Neuronal stem cell (in vitro differentiated cells): ENCODE results near the gene PIBF1.

Source experiments
- DNase-seq: peaks from one replicate; pipeline ENCODE4 v3.0.0-alpha.2; 2013; ENCODE audit warnings: low spot score
- H2AFZ ChIP-seq: one replicate; pipeline ENCODE4 v1.6.1; 2013; ENCODE audit warnings: mild to moderate bottlenecking, low read length, inconsistent platforms
- H2AK5ac ChIP-seq: 2 replicates; pipeline ENCODE4 v1.6.1; 2013; ENCODE audit warnings: low read depth, mild to moderate bottlenecking, inconsistent platforms, low read length, moderate library complexity, mixed read lengths
- H2BK120ac ChIP-seq: 2 replicates; pipeline ENCODE4 v1.6.1; 2013; ENCODE audit warnings: low read depth, mild to moderate bottlenecking, inconsistent platforms, low read length, moderate library complexity, mixed read lengths
- H2BK12ac ChIP-seq: one replicate; pipeline ENCODE4 v1.6.1; 2013; ENCODE audit warnings: low read length, inconsistent platforms
- H2BK15ac ChIP-seq: 2 replicates; pipeline ENCODE4 v1.6.1; 2013; ENCODE audit warnings: mild to moderate bottlenecking, low read length, inconsistent platforms, mixed read lengths
- H2BK5ac ChIP-seq: one replicate; pipeline ENCODE4 v1.6.1; 2013; ENCODE audit warnings: inconsistent platforms, mild to moderate bottlenecking, low read length, moderate library complexity
- H3K14ac ChIP-seq: one replicate; pipeline ENCODE4 v1.6.1; 2013; ENCODE audit warnings: low read length, inconsistent platforms
- H3K18ac ChIP-seq: 2 replicates; pipeline ENCODE4 v1.6.1; 2013; ENCODE audit warnings: low read length, inconsistent platforms
- H3K23ac ChIP-seq: 2 replicates; pipeline ENCODE4 v1.6.1; 2013; ENCODE audit warnings: low read depth, mild to moderate bottlenecking, mixed read lengths, low read length, inconsistent platforms; ENCODE audit not compliant: poor library complexity
- H3K27ac ChIP-seq: replicated peaks from 3 replicates; pipeline ENCODE4 v1.5.1; 2013; ENCODE audit warnings: low read length, inconsistent platforms
- H3K27me3 ChIP-seq, 3 experiments: 2 replicates each; pipeline ENCODE4 v1.6.1; 2013; ENCODE audit warnings: low read length in 3 of 3, mild to moderate bottlenecking in 2 of 3, inconsistent platforms in 1 of 3, low read depth in 1 of 3, mixed read lengths in 1 of 3, moderate library complexity in 1 of 3; ENCODE audit not compliant: control insufficient read depth in 3 of 3, insufficient read depth in 3 of 3
- H3K36me3 ChIP-seq, 2 donors: replicated peaks in 1 of 2; 2 replicates each; pipeline ENCODE4 v1.6.1; 2013; ENCODE audit warnings: low read length in 2 of 2; ENCODE audit not compliant: control insufficient read depth in 2 of 2, insufficient read depth in 2 of 2
- H3K4ac ChIP-seq: 2 replicates; pipeline ENCODE4 v1.6.1; 2013; ENCODE audit warnings: inconsistent platforms, mild to moderate bottlenecking, low read length, moderate library complexity
- H3K4me1 ChIP-seq, 2 donors: 1 replicate in 1 of 2; 2 replicates in 1 of 2; pipeline ENCODE4 v1.6.1; 2013; ENCODE audit warnings: low read length in 2 of 2, low read depth in 1 of 2; ENCODE audit not compliant: control insufficient read depth in 2 of 2, insufficient read depth in 1 of 2
- H3K4me2 ChIP-seq: one replicate; pipeline ENCODE4 v1.6.1; 2013; ENCODE audit warnings: mild to moderate bottlenecking, low read length, inconsistent platforms; ENCODE audit not compliant: insufficient read depth, poor library complexity, severe bottlenecking
- H3K4me3 ChIP-seq, 2 donors: 2 replicates each; pipeline ENCODE4 v1.5.1; 2013; ENCODE audit warnings: low read length in 2 of 2, mild to moderate bottlenecking in 2 of 2, inconsistent platforms in 1 of 2, moderate library complexity in 1 of 2
- H3K79me1 ChIP-seq: one replicate; pipeline ENCODE4 v1.6.1; 2013; ENCODE audit warnings: low read depth, mild to moderate bottlenecking, inconsistent platforms, low read length, moderate library complexity
- H3K9ac ChIP-seq: one replicate; pipeline ENCODE4 v1.6.1; 2013; ENCODE audit warnings: mild to moderate bottlenecking, low read depth, low read length, inconsistent platforms; ENCODE audit not compliant: poor library complexity
- H3K9me3 ChIP-seq, 2 donors: replicated peaks in 1 of 2; 2 replicates each; pipeline versions ENCODE3 to v1.6.1; 2013; ENCODE audit warnings: low read length in 2 of 2, mild to moderate bottlenecking in 2 of 2, inconsistent platforms in 1 of 2, low read depth in 1 of 2, mixed read lengths in 1 of 2, moderate library complexity in 1 of 2; ENCODE audit not compliant: control insufficient read depth in 2 of 2, insufficient read depth in 1 of 2
- H4K8ac ChIP-seq: one replicate; pipeline ENCODE4 v1.6.1; 2013; ENCODE audit warnings: low read depth, mild to moderate bottlenecking, inconsistent platforms, low read length, moderate library complexity
- H4K91ac ChIP-seq: one replicate; pipeline ENCODE4 v1.6.1; 2013; ENCODE audit warnings: low read length, low read depth, mild to moderate bottlenecking, inconsistent platforms; ENCODE audit not compliant: poor library complexity
- WGBS, 2 donors: extraction: QIAGEN DNeasy Blood & Tissue Kit; methylation state at CpG; one replicate each; pipeline ENCODE4 v1.1.7; 2013; ENCODE audit warnings: missing lambda C conversion rate in 2 of 2, mixed read lengths in 1 of 2; ENCODE audit not compliant: insufficient read length in 2 of 2, insufficient replicate concordance in 1 of 2; ENCODE audit errors: extremely low coverage in 2 of 2; 5-methylcytosine and 5-hydroxymethylcytosine counted together

Gene PIBF1

DNA sequence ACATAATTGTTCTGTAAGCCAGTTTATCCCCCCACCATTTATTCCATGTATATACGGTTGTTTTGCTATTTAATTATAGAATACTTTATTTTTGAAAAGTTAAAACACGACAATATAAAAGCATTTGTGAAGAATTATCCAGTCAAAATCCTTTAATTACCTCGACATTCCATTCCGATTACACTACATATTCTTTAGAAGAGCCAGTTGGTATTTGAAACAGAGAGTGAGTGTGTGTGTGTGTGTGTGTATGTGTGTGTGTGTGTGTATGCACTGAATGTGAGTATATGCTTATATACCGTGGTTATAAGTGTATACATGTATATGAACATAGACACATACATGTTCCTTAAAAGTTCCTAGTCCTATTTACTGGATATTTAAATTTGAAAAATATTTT, 189.0 kb downstream of the PIBF1 start:
- Histone ChIP-seq H4K8ac (no peak overlapping the region), H3K9me3 (no peaks in the 10 kb centered on the region), H3K27me3 (no peaks in the 10 kb centered on the region), H2BK5ac (no peak overlapping the region), H3K23ac (no peak overlapping the region), H3K79me1 (no peaks in the 10 kb centered on the region), H3K27ac (no peak overlapping the region), H3K18ac (no peak overlapping the region), H4K91ac (no peak overlapping the region), H2AFZ (no peak overlapping the region), H2AK5ac (no peak overlapping the region), H3K4me2 (no peak overlapping the region), H3K36me3 (peaks cover 0 to 28% of the 10 kb centered on the region in 2 donors), H3K4ac (no peak overlapping the region), H3K4me3 (no peak overlapping the region), H3K14ac (no peak overlapping the region), H3K9ac (no peak overlapping the region), H2BK15ac (no peak overlapping the region), H3K4me1 (no peaks in the 10 kb centered on the region), H2BK120ac (no peak overlapping the region), H2BK12ac (no peak overlapping the region)
- no CpG with 5 or more reads among the region's 5 CpGs for WGBS, 2 donors
- DNase-seq, result no peak

- no peak overlapping the region for H3K14ac ChIP-seq
- no peak overlapping the region for H2BK12ac ChIP-seq
- H3K23ac ChIP-seq, result no peak overlapping the region
- no peak overlapping the region for H2BK15ac ChIP-seq
- H3K4me3 ChIP-seq, result no peak overlapping the region
- H3K4me2 ChIP-seq, result no peak overlapping the region
- H3K18ac ChIP-seq, result no peak overlapping the region
- no peaks in the 10 kb centered on the region for H3K79me1 ChIP-seq
- H3K27ac ChIP-seq, result no peak overlapping the region
- H3K9ac ChIP-seq, result no peak overlapping the region
- H3K4me1 ChIP-seq, result no peaks in the 10 kb centered on the region
- H3K27me3 ChIP-seq, result no peaks in the 10 kb centered on the region
- no peak overlapping the region for H2BK5ac ChIP-seq
- no peak overlapping the region for H4K91ac ChIP-seq
- H3K9me3 ChIP-seq, result no peaks in the 10 kb centered on the region
- H2AFZ ChIP-seq, result no peak overlapping the region
- no peak overlapping the region for H3K4ac ChIP-seq
- DNase-seq, result no peak
- H2AK5ac ChIP-seq, result no peak overlapping the region
- WGBS, 2 donors, result no CpG with 5 or more reads among the region's 1 CpG
- peaks cover 0 to 23% of the 10 kb centered on the region in 2 donors for H3K36me3 ChIP-seq
- no peak overlapping the region for H2BK120ac ChIP-seq
- no peak overlapping the region for H4K8ac ChIP-seq
Observed at GRCh38 chr13:72973234-72973633, 191.3 kb downstream of the PIBF1 start.

DNA sequence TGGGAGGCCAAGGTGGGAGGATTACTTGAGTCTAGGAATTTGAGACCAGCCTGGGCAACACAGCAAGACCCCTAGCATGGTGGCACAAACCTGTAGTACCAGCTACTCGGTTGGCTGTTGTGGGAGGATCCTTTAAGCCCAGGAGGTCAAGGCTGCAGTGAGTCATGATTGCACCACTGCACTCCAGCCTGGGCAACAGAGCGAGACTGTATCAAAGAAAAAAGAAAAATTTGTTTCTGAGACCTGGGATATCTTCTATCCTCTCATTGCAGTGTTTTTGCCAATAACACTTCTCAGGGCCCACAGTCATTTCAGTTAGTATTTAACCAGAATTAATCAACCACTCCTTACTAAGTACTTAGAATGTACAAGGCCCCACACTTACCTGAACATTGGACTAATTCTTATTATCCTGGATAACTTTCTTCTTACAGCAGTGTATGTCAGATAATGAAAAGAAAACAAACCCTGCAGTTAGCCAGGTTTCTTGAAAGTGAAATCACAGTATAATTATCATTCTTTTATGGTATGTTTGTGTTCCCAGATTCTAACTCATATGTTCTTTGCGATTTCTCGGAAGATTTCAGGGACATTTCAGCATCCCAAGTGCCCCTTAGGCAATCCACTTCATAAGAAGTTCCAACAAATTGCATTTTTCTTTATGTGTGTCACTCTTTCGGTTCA, 201.3 kb downstream of the PIBF1 start:
- Histone ChIP-seq H4K91ac (no peak overlapping the region), H3K27ac (no peak overlapping the region), H2BK15ac (no peak overlapping the region), H3K36me3 (no peaks in the 10 kb centered on the region), H3K27me3 (no peaks in the 10 kb centered on the region), H3K4me1 (no peaks in the 10 kb centered on the region), H3K4me3 (no peak overlapping the region), H3K79me1 (no peaks in the 10 kb centered on the region), H2BK5ac (no peak overlapping the region), H3K14ac (no peak overlapping the region), H3K4me2 (no peak overlapping the region), H2AFZ (no peak overlapping the region), H2BK120ac (no peak overlapping the region), H3K9ac (no peak overlapping the region), H3K18ac (no peak overlapping the region), H2AK5ac (no peak overlapping the region), H4K8ac (no peak overlapping the region), H3K4ac (no peak overlapping the region), H3K23ac (no peak overlapping the region), H3K9me3 (no peaks in the 10 kb centered on the region), H2BK12ac (no peak overlapping the region)
- DNase-seq, result no peak
- no CpG with 5 or more reads among the region's 5 CpGs for WGBS, 2 donors

DNA sequence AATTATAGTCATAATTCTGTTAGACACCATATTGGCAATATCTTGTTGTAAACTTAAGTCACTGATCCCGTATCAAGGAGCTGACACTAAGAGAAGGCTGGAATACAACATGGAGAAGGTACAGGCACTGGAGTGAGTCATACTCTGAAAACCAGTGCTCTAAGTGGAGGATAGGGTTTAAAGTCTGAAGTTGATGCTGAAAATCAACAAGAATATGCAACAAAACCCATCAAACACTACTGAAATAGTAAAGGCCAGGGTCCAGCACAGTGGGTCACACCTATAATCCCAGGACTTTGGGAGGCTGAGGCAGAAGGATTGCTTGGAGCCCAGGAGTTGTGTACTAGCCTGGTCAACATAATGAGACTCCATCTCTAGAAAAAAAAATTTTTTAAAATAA, 203.7 kb downstream of the PIBF1 start:
- no peak for DNase-seq
- Histone ChIP-seq H3K4ac (no peak overlapping the region), H2AK5ac (no peak overlapping the region), H3K4me1 (no peaks in the 10 kb centered on the region), H2BK12ac (no peak overlapping the region), H4K91ac (no peak overlapping the region), H3K27ac (no peak overlapping the region), H3K9ac (no peak overlapping the region), H2BK15ac (no peak overlapping the region), H3K79me1 (no peaks in the 10 kb centered on the region), H3K4me2 (no peak overlapping the region), H3K36me3 (no peaks in the 10 kb centered on the region), H3K18ac (no peak overlapping the region), H3K27me3 (no peaks in the 10 kb centered on the region), H3K4me3 (no peak overlapping the region), H3K23ac (no peak overlapping the region), H3K9me3 (no peaks in the 10 kb centered on the region), H2BK5ac (no peak overlapping the region), H2AFZ (no peak overlapping the region), H3K14ac (no peak overlapping the region), H4K8ac (no peak overlapping the region), H2BK120ac (no peak overlapping the region)
- WGBS, 2 donors, result no CpG with 5 or more reads among the region's 1 CpG
